GM19023 (cell line): ENCODE results near the gene HOXD13.

Experiments used
- ATAC-seq: cut with Tn5 transposase; IDR thresholded peaks from one replicate; pipeline ENCODE4 v1.9.1; 2021; ENCODE audit warnings: mild to moderate bottlenecking, moderate library complexity; ENCODE audit not compliant: unreplicated experiment

The HOXD13 gene

GRCh38 chr2:176118601-176119339, 26.2 kb downstream of the HOXD13 start:
- ATAC-seq, result no peak

DNA sequence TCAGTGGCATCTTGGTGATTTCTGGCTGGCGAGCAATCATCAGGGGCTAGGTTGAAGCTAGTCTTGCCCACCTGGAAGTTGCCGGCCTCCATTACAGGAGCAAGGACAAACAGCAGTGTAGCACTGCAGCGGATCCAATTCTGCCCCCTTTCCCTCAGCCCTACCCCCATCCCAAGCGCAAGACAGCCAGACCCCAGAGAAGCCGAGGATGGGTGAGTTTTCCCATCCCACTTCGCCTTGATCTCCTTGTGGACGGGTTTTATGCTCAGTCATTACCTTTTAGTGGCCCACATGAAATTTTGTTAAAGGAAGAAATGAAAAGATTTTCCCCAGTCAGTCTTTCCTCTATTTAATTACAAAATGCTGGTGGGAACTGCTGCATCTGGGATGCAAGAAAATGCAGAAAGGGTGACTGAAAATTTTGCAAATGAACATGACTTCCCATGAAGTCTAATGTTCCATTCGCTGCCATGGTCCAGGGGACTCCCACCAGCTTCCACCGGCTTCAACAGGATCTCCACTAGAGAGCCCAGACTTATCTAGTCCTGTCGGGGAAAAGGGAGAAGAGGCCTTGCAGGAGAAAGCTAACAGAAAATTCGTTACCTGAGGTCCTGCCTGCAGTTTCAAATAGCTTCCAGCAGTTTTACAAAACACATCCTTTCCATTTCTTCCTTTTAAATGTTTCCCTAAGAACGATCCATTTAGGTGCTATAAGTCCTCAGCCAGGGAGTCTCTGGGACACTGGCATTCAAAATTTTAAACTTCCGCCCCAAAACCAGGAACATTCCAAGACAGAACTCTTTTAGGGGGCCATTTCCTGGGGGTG, 28.1 kb downstream of the HOXD13 start:
- ATAC-seq, result no peak

GRCh38 chr2:176121190-176122051, 28.9 kb downstream of the HOXD13 start:
- no peak for ATAC-seq

- ATAC-seq, result no peak
These were observed 29.6 kb downstream of the HOXD13 start for GRCh38 chr2:176122052-176122682.

DNA sequence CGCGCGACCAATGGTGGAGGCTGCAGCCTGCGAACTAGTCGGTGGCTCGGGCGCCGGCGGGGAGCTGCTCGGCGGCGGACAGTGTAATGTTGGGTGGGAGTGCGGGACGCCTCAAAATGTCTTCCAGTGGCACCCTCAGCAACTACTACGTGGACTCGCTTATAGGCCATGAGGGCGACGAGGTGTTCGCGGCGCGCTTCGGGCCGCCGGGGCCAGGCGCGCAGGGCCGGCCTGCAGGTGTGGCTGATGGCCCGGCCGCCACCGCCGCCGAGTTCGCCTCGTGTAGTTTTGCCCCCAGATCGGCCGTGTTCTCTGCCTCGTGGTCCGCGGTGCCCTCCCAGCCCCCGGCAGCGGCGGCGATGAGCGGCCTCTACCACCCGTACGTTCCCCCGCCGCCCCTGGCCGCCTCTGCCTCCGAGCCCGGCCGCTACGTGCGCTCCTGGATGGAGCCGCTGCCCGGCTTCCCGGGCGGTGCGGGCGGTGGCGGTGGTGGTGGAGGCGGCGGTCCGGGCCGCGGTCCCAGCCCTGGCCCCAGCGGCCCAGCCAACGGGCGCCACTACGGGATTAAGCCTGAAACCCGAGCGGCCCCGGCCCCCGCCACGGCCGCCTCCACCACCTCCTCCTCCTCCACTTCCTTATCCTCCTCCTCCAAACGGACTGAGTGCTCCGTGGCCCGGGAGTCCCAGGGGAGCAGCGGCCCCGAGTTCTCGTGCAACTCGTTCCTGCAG, 30.3 kb downstream of the HOXD13 start, which contains the start of gene HOXD9:
TSS of gene HOXD9 (plus strand) at position 37 of the 728 bp plus-strand sequence. CDS start at position 87, 50 bp downstream.
- no peak for ATAC-seq

DNA sequence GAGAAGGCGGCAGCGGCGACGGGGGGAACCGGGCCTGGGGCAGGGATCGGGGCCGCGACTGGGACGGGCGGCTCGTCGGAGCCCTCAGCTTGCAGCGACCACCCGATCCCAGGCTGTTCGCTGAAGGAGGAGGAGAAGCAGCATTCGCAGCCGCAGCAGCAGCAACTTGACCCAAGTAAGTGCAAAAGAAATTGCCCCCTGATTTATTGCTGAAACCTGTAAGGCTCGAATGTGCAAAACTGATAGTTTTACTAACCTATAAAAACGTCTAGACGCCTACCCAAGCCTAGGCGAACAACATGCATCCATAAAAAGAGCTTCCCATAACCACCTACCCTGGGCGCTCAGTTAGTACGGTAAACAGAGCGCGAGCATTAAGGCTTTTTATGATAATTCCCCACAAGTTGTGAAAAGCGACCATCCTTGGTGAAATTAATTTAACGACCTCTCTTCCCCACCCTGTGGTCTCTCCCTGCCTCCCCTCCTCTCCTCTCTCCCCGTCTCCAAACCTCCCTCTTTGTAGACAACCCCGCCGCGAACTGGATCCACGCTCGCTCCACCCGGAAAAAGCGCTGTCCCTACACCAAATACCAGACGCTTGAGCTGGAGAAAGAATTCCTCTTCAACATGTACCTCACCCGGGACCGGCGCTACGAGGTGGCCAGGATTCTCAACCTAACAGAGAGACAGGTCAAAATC, 31.0 kb downstream of the HOXD13 start:
- ATAC-seq, result no peak

DNA sequence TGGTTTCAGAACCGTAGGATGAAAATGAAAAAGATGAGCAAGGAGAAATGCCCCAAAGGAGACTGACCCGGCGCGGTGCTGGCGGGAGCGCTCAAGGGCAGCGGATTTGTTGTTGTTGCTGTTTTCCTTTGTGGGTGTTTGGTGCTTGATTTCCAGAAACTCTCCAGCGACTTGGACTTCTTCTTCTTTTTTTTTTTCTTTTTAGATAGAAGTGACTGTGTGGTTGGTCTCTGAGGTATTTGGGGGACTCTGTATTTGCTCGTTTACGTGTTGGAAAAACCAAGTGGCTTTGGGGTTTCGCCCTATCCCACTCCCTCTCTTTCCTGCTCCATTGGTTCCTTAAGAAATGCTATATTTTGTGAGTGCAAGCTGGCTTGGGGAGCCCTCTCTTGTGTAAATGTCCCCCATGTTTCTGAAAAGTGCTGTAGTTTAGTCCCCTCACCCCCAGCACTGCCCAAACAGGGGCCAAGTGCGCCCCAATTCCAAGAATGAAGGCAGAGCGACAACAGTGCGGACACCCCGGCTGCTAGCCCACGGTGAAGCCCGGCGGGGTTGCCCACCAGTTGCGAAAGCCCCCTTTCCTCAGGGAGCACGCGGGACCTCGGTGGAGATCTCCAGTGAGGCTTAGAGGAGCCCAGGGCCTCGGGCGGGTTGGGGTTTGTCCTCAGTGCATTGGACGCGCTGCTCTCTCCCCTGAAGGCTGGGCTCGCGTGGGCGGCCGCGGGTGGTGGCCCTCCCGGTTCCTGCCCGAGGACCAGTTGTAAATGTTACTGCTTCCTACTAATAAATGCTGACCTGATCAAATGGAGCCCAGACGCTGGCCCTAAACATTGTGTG, 31.8 kb downstream of the HOXD13 start:
- ATAC-seq, result no peak

- ATAC-seq, result no peak
These were observed 32.6 kb downstream of the HOXD13 start for GRCh38 chr2:176124947-176125771.

GRCh38 chr2:176125772-176126054, 33.2 kb downstream of the HOXD13 start:
- ATAC-seq, result no peak

GRCh38 chr2:176126929-176127773, 34.6 kb downstream of the HOXD13 start:
- ATAC-seq, result no peak

DNA sequence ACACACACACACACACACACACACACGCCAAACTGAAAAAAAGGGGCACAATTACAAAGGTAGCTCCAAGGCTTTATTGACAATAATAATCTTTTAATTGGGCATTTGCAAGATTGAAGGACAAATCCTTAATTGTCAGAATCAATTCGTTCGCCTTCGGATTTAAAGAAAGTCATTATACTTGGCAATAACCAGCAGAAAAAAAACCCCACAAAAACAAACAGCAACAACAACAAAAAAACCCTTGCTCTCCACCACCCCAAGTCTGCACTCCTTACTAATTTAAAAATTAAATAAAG, 35.2 kb downstream of the HOXD13 start:
- ATAC-seq, result no peak

GRCh38 chr2:176128172-176128981, 35.9 kb downstream of the HOXD13 start:
- no peak for ATAC-seq

GRCh38 chr2:176128982-176129796, 36.7 kb downstream of the HOXD13 start, which contains the start of gene HOXD8:
Gene HOXD8, plus strand, starts transcription at chr2:176129705. Its CDS starts 662 bp downstream, at chr2:176130367.
- no peak for ATAC-seq

DNA sequence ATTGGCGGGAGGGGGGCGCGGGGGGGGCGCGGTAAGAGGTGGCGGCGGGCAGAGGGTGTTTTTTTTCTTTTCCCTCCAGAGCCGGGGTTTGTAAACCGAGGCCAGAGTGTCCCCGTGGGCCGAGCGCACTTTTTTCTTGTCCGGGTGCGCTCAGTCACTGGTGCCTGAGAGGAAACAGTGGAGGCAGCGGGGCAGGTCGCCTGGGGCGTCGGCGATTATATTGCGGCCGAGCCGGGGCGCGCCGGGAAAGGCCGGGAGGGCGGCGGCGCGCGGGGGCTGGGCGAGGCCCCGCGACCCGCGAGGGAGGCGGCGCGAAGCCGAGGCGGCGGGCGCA, 37.3 kb downstream of the HOXD13 start:
- ATAC-seq, result no peak

- no peak for ATAC-seq
These were observed 37.8 kb downstream of the HOXD13 start for GRCh38 chr2:176130147-176130956.
